Bone marrow (tissue), 2 donors: ENCODE data around the gene GAB2.
A peak's percentile ranks its signal among the peaks of the same experiment; 100 is the strongest.

ENCODE experiments used
- DNase-seq, 2 donors: peaks; one replicate each; lab custom pipeline; 2025; lab: John Stamatoyannopoulos, UW

The GAB2 gene

DNA sequence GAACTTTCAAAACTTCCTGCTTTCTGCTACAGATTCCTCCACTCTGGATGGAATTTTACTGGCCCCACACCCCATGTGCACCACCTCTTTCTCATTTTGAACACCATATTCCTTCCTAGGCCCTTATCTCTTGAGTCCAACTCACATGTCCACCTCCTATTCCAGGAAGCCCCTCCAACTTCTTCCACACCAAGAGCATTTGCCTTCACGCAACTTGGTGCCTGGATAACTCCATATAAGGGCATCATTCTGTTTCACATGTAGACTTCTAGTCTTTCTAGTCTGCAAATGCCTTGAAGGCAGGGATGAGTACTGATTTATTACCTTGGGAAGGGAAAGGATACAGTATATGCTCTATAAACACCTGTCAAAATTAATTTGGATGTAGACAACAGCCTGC is 17.5 kb downstream of the GAB2 start:
- no peak for DNase-seq

DNA sequence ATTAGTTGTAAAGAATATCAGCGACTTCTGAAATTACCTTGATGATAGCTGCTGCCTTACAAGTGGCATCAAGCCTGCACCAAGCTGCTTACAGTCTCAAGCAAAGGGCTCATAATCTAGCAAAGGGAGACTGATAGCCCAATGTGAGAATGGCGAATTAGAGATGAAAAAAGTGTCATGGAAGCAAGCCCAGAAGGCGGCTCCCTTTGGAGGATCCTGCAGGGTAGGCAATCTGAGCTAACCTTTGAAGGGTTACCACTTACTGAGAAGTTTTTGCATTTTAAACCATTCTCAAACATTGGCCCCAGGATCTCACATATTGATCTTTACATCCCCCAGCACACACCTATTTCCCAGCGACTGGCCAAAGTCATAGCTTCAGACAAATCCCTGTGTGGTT is 18.5 kb downstream of the GAB2 start:
- DNase-seq, result no peak

DNA sequence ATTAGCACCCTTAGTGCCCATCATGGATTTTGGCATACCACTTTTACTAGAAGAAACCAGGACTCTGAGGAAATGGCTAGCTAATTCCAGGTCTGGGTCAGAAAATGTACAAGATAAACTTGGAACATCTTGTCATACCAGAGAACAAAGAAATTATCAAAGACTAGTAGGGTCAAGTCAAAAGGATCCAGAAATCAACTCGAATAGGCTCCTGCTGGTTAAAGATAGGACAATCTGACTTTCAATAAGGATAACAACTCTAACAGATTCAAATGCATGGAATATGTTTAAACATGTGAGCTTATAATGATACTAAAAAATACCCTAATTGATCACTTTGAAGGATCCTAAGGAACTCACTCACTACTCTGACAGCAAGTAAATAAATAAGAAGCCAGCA is 18.9 kb downstream of the GAB2 start:
- no peak for DNase-seq

GRCh38 chr11:78397398-78397797 is 20.2 kb downstream of the GAB2 start:
- DNase-seq, result peak in 1 of 2 donors; percentile 49

GRCh38 chr11:78395597-78395996 is 22.0 kb downstream of the GAB2 start:
- DNase-seq, result no peak

- DNase-seq, result peak in 1 of 2 donors; percentile 32
Observed at GRCh38 chr11:78392854-78393253, 24.8 kb downstream of the GAB2 start.

GRCh38 chr11:78391424-78391823 is 26.2 kb downstream of the GAB2 start:
- no peak for DNase-seq

- no peak for DNase-seq
Observed at GRCh38 chr11:78390809-78391208, 26.8 kb downstream of the GAB2 start.

GRCh38 chr11:78386215-78386941 is 31.2 kb downstream of the GAB2 start:
- DNase-seq, result no peak

GRCh38 chr11:78385205-78385604 is 32.4 kb downstream of the GAB2 start:
- no peak for DNase-seq

- DNase-seq, result no peak
Observed at GRCh38 chr11:78384231-78384630, 33.4 kb downstream of the GAB2 start.

- DNase-seq, result no peak
Observed at GRCh38 chr11:78381865-78382264, 35.8 kb downstream of the GAB2 start.

DNA sequence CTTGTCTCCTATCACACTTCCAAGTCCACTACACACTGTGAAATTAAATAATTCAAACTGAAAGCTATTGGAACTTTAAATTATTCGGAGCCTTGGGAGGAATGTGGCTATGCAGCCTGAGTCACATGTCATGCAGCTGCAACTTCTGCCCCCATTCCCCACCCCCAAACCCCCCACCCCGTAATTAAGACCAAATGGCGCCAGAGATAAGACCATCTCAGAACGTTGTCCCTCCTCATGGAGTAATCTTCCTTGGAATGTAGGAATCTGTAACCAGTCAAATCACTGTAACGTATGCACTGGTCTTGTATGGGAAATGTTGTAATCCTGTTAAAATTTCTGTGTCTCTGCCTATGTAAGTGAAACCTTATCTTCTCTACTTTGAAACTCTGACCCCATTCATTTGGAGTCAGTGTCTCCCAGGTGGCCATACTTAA is 37.0 kb downstream of the GAB2 start:
- DNase-seq, result no peak

DNA sequence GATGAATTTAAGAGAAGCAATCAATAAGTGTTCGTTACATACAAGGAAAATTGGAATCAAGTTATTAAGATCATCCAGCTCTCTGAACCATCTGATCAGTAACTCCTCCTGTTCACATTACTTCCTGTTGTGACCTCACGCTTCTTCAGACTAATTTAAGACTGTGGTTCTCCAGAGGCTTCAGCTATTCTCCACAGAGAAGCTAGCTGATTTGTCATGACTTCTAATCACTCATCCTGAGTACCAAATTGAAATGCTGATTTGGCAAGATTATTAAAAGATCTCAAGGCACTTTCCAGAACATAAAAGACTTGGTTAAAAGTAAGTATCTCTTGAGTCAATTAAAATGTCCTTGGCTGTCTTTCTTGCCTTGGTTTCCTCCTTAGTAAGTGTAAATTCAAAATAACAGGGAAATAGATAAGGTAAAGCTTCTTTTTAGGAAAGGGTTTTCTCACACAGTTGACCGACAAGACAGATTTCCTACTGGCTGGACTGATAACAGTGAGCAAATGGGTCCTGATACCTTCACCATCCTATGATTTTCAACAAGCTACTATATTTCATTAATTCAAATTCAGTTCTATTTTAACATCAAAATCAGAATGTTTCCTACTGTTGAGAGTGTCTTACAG is 38.5 kb downstream of the GAB2 start:
- peak in 1 of 2 donors; percentile 73 for DNase-seq

GRCh38 chr11:78377625-78378418 is 39.8 kb downstream of the GAB2 start:
- DNase-seq, result no peak

GRCh38 chr11:78376858-78377257 is 40.8 kb downstream of the GAB2 start:
- no peak for DNase-seq

DNA sequence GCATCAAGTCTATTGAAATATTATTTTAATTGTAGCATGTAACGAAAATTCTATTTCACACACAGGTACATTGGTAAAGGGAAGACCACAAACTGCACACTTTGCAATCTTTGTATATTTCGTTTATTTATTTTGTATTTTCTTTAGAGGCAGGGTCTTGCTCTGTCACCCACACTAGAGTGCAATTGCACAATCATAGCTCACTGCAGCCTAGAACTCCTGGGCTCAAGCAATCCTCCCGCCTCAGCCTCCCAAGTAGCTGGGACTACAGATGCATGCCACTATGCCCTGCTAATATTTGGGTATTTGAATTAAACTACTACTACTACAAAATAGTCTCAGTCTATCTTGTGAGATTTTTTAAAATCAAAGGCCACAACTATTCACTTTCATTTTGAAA is 42.7 kb downstream of the GAB2 start:
- DNase-seq, result no peak

- DNase-seq, result no peak
Observed at GRCh38 chr11:78373689-78374088, 43.9 kb downstream of the GAB2 start.

DNA sequence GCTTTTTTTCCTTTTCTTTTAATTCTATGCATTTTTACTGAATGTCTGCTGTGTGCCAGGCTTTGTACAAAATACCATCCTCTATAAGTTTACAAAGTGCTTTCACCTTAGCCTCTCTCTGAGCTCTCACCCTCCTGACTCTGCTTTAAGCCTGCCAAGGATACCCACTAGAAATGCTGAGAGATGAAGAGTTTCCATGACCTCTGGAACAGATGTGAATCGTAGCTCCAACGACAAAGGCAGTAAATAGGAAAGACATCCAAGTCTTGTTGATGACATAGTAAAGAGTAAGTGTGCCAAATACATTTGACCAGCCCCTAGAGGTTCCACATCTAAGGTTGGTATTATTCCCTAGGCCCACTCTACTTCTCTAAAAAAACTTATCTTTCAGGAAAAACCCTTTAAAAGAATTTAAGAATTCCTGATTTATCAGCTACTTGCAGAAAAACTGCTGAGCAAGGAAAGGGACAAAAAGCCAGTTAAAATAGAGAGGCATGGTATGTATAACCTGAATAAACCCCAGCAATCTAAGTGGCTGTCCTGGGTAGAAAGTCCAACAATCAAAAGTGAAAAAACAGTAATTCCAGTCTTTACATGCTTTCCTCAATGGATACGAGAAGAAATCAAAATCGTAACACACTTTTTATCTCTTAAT is 45.4 kb downstream of the GAB2 start:
- no peak for DNase-seq

- DNase-seq, result no peak
Observed at GRCh38 chr11:78371221-78371891, 46.3 kb downstream of the GAB2 start.

GRCh38 chr11:78370406-78371172 is 47.0 kb downstream of the GAB2 start:
- DNase-seq, result no peak
